Keratinocyte (primary cell): ENCODE data around the gene KCNQ1OT1. TPM values are rescaled to one million over a fixed set of nuclear protein-coding genes. Genes with fewer than 3 reads are reported as not detected.

Experiments used
- DNase-seq: peaks from one replicate; pipeline ENCODE4 v3.0.0-alpha.2; 2011; ENCODE audit warnings: low read depth, missing footprints, low spot score
- FAIRE-seq: peaks from 2 replicates; lab custom pipeline; 2011; peaks lifted over from hg19 to GRCh38; lab: Jason Lieb, UNC
- H2AFZ ChIP-seq: 2 replicates; pipeline ENCODE4 v1.6.0; 2012; ENCODE audit warnings: low read length, control low read depth, inconsistent platforms; ENCODE audit not compliant: control insufficient read depth
- H3K27ac ChIP-seq: 2 replicates; pipeline ENCODE4 v1.5.1; 2011; ENCODE audit warnings: low read length; ENCODE audit not compliant: control insufficient read depth, insufficient read depth
- H3K27me3 ChIP-seq: 3 replicates; pipeline ENCODE4 v1.6.0; 2011; ENCODE audit warnings: low read length; ENCODE audit not compliant: control insufficient read depth, insufficient read depth; ENCODE audit errors: extremely low read depth
- H3K36me3 ChIP-seq, 2 experiments: 2 replicates in 1 of 2; 3 replicates in 1 of 2; pipeline ENCODE4 v1.5.1; 2011; ENCODE audit warnings: low read length in 2 of 2, mild to moderate bottlenecking in 1 of 2; ENCODE audit not compliant: control insufficient read depth in 2 of 2, insufficient read depth in 2 of 2; ENCODE audit errors: extremely low read depth in 1 of 2
- H3K4me1 ChIP-seq: 3 replicates; pipeline ENCODE4 v1.5.1; 2011; ENCODE audit warnings: low read length; ENCODE audit not compliant: control insufficient read depth, insufficient read depth; ENCODE audit errors: extremely low read depth
- H3K4me2 ChIP-seq: 3 replicates; pipeline ENCODE4 v1.6.0; 2011; ENCODE audit warnings: low read depth, low read length; ENCODE audit not compliant: control insufficient read depth, insufficient read depth; ENCODE audit errors: extremely low read depth
- H3K4me3 ChIP-seq, 3 experiments: fragments of 200-600 bp in 1 of 3; sonication (generic) in 1 of 3; 2 replicates in 2 of 3; 3 replicates in 1 of 3; pipeline ENCODE4 v1.5.1; 2011 to 2016; ENCODE audit warnings: low read length in 3 of 3, mild to moderate bottlenecking in 3 of 3, control low read depth in 2 of 3, inconsistent platforms in 1 of 3, low read depth in 1 of 3, mixed read lengths in 1 of 3, mixed run types in 1 of 3, moderate library complexity in 1 of 3; ENCODE audit not compliant: control insufficient read depth in 2 of 3, insufficient read depth in 2 of 3; ENCODE audit errors: extremely low read depth in 1 of 3
- H3K79me2 ChIP-seq: 2 replicates; pipeline ENCODE4 v1.6.0; 2012; ENCODE audit warnings: low read length; ENCODE audit not compliant: control insufficient read depth, insufficient read depth
- H3K9ac ChIP-seq: 3 replicates; pipeline ENCODE4 v1.6.0; 2011; ENCODE audit warnings: low read length; ENCODE audit not compliant: control insufficient read depth, insufficient read depth; ENCODE audit errors: extremely low read depth
- H3K9me1 ChIP-seq: 3 replicates; pipeline ENCODE4 v1.6.0; 2011; ENCODE audit warnings: low read length; ENCODE audit not compliant: control insufficient read depth, insufficient read depth; ENCODE audit errors: extremely low read depth
- H3K9me3 ChIP-seq: 2 replicates; pipeline ENCODE4 v1.5.1; 2012; ENCODE audit warnings: low read depth, low read length; ENCODE audit not compliant: control insufficient read depth
- H4K20me1 ChIP-seq: 3 replicates; pipeline ENCODE4 v1.6.0; 2011; ENCODE audit warnings: low read length; ENCODE audit not compliant: control insufficient read depth, insufficient read depth; ENCODE audit errors: extremely low read depth
- CTCF ChIP-seq, 3 experiments: IDR thresholded peaks in 1 of 3; conservative IDR thresholded peaks in 1 of 3; optimal IDR thresholded peaks in 1 of 3; 2 replicates in 2 of 3; 3 replicates in 1 of 3; pipeline versions ENCODE3 to v1.5.1; 2011; ENCODE audit warnings: low read length in 3 of 3, mild to moderate bottlenecking in 3 of 3, moderate library complexity in 2 of 3, control low read depth in 1 of 3, inconsistent platforms in 1 of 3; ENCODE audit not compliant: insufficient read depth in 2 of 3; ENCODE audit errors: extremely low read depth in 1 of 3
- EZH2 ChIP-seq: IDR thresholded peaks from one replicate; pipeline ENCODE4 v1.6.1; 2012; ENCODE audit warnings: inconsistent platforms, mild to moderate bottlenecking, low read length, moderate library complexity
- dilution Hi-C: fragments of 300-500 bp; cut with MboI; formaldehyde crosslinking; loops from one replicate; pipeline ENCODE4 v1.7.0; 2020; ENCODE audit warnings: low sequenced_read_pairs; ENCODE audit not compliant: extremely low pct_ligation_motif_present
- polyA plus RNA-seq, 5 experiments: library from polyadenylated mRNA; depleted of rRNA in 3 of 5; stranded (reverse) in 3 of 5; stranded (forward) in 1 of 5; unstranded in 1 of 5; fragments of >200 nt; gene quantifications; 1 replicate in 1 of 5; 2 replicates in 3 of 5; 3 replicates in 1 of 5; pipeline versions ENCODE4 v1.2.1 to v1.2.3, GENCODE V29; 2011 to 2012; ENCODE audit warnings: missing spikeins in 2 of 5, low read depth in 1 of 5, low replicate concordance in 1 of 5

Gene KCNQ1OT1
- polyA plus RNA-seq, 1 donor (not counting 4 experiments of a cell fraction or from before 2014, with no cell fraction given) = 0.07 TPM

DNA sequence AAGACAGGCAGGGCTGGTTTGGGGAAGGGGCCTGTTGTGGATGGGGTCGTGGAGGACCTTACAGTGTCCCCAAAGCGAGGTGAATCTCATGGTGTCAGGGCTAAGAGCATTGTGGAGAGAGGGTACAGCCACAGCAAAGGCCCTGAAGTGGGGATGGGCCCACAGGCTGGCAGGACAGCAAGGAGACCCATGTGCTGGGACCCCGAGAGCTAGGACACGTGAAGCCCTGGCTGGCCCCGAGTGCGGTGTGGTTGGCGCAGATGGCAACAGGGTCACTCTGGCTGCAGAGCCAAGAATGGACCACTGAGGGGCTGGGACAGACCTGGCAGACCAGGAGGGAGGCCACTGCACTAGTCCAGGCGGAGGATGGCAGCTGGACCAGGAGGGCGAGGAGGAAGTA lies 30.0 kb upstream of the KCNQ1OT1 start:
- no peaks in the 10 kb centered on the region for H3K4me1 ChIP-seq
- TF ChIP-seq EZH2 = no peak
- no peak for TF ChIP-seq CTCF (optimal IDR thresholded peaks at IDR 0.05 in 1 of 3, IDR thresholded peaks at IDR 0.05 in 1 of 3, conservative IDR thresholded peaks at IDR 0.05 in 1 of 3; ENCODE audit: extremely low read depth in 1 of 3, insufficient read depth in 2 of 3, low read length in 3 of 3)
- no peak overlapping the region for H2AFZ ChIP-seq
- peaks cover 17% of the 10 kb centered on the region for H3K27me3 ChIP-seq
- H4K20me1 ChIP-seq = no peaks in the 10 kb centered on the region
- dilution Hi-C loops = no loop called here
- H3K9me3 ChIP-seq = no peaks in the 10 kb centered on the region
- no peaks in the 10 kb centered on the region for H3K79me2 ChIP-seq
- no peaks in the 10 kb centered on the region for H3K9me1 ChIP-seq
- H3K4me2 ChIP-seq = no peak overlapping the region
- no peaks in the 10 kb centered on the region for H3K36me3 ChIP-seq
- H3K9ac ChIP-seq = no peak overlapping the region
- no peak overlapping the region for H3K4me3 ChIP-seq
- H3K27ac ChIP-seq = no peak overlapping the region
- DNase-seq (no peak), FAIRE-seq (no peak)

DNA sequence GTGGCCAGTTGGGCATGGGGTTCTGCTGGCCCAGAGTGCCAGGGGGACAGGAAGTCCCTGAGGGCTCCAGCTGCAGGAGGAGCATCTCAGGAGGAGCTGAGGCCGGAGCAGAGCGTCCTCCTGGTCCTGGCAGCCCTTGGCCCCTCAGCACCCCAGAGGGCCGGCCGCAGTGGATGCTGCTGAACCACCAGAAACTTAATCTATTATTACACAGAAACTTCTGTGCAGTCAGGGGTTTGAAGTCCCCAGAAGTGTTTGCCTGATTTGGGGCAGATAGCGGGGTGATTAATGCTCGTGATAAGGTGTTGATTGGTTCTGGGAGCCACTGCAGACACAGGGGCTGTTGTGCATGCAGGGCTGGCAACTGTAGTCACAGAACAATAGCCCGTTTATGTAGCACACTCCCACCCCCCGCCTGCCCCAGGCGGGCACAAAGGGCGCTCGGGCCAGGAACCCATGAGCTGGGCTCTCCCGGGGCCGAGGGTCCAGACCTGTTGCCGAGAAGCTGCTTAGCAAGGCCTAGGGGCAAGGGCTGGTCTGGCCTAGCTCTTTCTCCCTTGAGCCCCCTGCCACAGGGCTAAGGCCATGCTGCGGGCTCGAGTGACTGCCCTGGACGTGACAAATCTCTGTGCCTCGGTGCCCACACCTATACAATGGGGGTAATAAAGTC lies 29.0 kb upstream of the KCNQ1OT1 start:
- no peak overlapping the region for H3K27ac ChIP-seq
- FAIRE-seq (no peak), DNase-seq (no peak)
- dilution Hi-C loops = no loop called here
- no peak for TF ChIP-seq EZH2
- no peak for TF ChIP-seq CTCF (optimal IDR thresholded peaks at IDR 0.05 in 1 of 3, IDR thresholded peaks at IDR 0.05 in 1 of 3, conservative IDR thresholded peaks at IDR 0.05 in 1 of 3; ENCODE audit: extremely low read depth in 1 of 3, insufficient read depth in 2 of 3, low read length in 3 of 3)
- H3K4me1 ChIP-seq = no peaks in the 10 kb centered on the region
- H3K79me2 ChIP-seq = no peaks in the 10 kb centered on the region
- no peak overlapping the region for H2AFZ ChIP-seq
- no peaks in the 10 kb centered on the region for H3K9me3 ChIP-seq
- peaks cover 17% of the 10 kb centered on the region for H3K27me3 ChIP-seq
- no peaks in the 10 kb centered on the region for H3K9me1 ChIP-seq
- H3K4me2 ChIP-seq = no peak overlapping the region
- H4K20me1 ChIP-seq = no peaks in the 10 kb centered on the region
- no peaks in the 10 kb centered on the region for H3K36me3 ChIP-seq
- no peak overlapping the region for H3K9ac ChIP-seq
- H3K4me3 ChIP-seq = no peak overlapping the region
